Middle frontal gyrus (tissue), 1 donor: ENCODE measurements around the gene DSTYK.
"Not testable (repeated sequence)": the region's sequence is repeated elsewhere in the genome, so short reads cannot be mapped to it uniquely, and the experiment has no call there.

ENCODE experiments used
- DNase-seq: peaks from one replicate; pipeline ENCODE4 v3.0.0-alpha.2; 2015; ENCODE audit warnings: low spot score; ENCODE audit errors: extremely low spot score

The DSTYK gene

GRCh38 chr1:205241366-205242030 lies 30.0 kb upstream of the DSTYK start:
- no peak for DNase-seq

DNA sequence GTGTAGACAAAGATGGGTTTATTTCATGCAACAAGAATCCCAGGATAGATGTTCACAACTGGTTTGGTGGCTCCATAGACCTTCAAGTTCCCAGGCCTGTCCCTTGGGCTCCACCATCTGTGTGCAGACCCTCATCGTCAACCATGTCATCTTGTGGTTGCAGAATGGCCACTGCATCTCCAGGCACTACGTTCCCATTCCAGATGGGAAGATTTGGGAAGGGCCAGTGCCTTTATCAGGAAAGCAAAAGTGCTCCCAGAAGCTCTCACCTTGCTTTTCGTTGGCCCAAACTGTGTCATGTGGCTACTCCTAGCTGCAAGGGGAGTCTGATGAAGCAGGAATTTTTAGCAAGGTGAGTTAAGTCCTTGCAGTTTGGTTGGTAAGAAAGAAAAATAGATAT lies 29.1 kb upstream of the DSTYK start:
- no peak for DNase-seq

DNA sequence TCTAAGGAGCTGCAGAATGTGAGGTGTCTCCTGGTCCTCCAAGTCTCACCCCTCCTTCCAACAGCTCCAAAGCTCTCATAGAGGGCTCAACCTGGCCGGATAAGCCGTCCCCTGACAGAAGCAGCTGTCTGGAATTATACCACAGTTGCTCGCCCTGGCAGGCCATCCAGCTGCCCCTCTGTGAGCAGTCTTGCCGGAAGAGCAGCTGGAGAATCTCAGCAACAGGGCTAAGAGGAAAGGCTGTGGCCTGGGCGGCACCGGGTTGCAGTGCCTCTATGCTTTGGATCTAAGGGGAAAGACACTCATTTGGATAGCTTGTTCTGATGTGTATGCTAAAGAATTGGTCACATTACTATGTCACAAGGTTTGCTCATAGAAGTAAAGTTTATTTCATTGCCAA lies 28.6 kb upstream of the DSTYK start:
- no peak for DNase-seq

GRCh38 chr1:205239078-205239477 lies 27.6 kb upstream of the DSTYK start:
- DNase-seq, result no peak

DNA sequence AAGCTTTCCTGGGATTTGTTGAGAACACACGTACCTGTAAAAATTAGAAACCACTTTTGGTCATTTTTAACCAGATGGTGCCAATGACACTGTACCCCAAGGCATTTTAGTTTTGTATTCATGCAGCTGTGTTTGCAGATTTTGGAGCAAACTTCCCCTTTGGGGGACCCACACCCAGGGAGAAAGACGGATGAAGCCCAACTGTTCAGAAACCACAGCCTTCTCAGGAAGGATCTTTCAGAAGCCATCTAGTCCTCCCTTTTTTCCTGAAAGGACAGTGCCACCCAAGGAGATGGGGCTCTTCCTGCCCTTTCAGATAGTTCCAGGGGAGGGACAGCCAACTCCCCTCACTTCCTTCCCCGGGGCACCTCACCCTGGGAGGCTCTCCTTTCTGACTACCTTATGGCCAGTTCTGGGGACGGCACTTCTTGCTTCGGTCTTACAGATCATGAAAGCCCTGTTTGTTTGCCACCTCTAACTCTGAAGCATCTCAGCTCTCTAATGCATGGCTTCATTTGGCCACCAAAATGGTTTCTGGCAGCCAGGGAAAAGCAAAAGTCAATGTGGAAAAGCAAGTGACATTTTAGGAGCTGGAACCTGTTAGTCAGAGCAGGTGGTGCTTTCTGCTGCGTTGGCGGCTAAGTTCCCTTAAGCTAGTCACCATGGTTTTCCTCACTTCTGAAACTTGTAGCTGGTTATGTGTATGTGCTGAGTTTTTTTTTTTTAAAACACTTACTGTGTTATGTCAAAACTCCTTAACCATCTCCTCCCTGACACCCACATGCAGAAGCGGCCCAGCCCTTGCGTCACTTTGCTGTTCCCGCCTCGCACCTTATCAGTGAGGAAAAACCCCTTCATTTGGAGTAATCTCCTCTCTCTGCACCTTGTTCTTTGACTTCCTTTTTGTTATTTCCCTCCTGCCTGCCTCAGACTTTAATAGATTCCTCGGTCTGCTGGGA lies 26.3 kb upstream of the DSTYK start:
- DNase-seq, result no peak

GRCh38 chr1:205236951-205237475 lies 25.5 kb upstream of the DSTYK start:
- DNase-seq, result no peak

GRCh38 chr1:205236526-205236925 lies 25.0 kb upstream of the DSTYK start:
- no peak for DNase-seq

- no peak for DNase-seq
Observed at GRCh38 chr1:205235951-205236350, 24.4 kb upstream of the DSTYK start.

DNA sequence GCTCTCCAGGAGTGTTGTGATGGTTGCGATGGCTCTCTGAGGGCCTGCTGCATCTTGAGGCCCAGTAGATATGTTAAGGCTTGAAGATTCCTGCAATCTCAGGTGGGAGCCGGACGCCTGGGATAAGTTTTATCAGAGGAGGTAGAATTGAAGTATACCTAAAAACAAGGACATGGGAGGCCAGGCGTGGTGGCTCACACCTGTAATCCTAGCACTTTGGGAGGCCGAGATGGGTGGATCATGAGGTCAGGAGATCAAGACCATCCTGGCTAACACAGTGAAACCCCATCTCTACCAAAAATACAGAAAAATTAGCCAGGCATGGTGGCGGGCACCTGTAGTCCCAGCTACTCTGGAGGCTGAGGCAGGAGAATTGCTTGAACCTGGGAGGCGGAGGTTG lies 22.5 kb upstream of the DSTYK start:
- DNase-seq, result not testable (repeated sequence)

GRCh38 chr1:205232945-205233397 lies 21.5 kb upstream of the DSTYK start:
- no peak for DNase-seq

- DNase-seq, result no peak
Observed at GRCh38 chr1:205232127-205232820, 20.8 kb upstream of the DSTYK start.

GRCh38 chr1:205230982-205231381 lies 19.5 kb upstream of the DSTYK start:
- DNase-seq, result no peak

DNA sequence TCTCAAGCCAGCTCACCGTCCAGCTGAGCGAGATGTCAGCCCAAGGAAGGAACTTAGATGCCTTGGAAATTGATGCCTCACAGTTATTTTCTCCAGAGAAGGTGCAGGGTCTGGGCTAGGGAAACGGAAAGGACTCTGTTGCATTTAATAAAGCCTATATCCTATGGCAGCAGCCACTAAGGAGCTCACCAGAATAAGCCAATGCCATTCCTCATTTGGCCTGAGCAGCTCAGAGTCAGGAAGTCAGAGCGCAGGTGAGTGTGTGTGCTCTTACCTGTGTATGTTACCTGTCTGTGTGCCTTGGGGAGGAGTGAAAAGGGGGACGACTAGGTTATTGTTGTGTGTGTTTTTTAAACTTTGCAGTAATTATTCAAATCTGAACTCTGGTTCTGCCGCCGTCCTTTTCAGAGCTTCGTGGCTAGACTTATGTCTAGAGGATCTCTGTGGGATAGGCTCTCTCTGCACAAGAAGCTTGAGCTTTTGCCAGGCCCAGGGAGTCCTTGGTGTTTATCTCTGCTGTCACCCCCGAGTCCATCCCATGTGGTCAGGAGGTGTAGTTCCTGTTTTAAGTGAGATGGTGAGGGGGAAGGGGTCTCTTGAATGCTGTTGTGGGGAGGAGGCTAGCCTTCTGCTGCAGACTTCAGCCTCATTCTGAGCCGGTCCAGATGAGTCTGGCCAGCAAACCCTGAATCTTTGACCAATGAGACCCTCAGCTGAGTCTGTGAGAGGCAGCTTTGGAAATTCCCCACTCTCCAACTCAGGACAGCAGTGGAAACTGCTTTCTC lies 18.6 kb upstream of the DSTYK start:
- DNase-seq, result no peak

DNA sequence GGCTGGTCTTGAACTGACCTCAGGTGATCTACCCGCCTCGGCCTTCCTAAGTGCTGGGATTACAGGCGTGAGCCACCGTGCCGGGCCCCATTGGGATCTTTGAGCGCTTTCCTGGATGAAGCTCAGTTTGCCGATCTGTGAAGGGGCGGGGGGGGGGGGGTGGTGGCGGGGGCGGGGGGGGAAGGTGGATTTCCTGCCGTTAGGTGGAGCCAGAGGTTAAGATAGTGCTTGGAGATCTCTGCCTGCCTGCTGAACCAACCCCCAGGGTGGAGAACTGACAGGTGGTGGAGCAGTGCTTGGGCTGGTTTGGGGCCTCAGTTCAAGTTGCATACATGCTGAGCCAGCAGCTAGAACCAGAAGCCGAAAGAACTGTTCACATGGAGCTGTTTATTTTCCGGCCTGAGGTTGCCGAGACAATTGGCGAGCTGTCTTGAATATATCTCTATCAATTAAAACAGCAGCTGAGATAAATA lies 17.9 kb upstream of the DSTYK start:
- peak; percentile 33 for DNase-seq

- no peak for DNase-seq
Observed at GRCh38 chr1:205228093-205228521, 16.6 kb upstream of the DSTYK start.

- DNase-seq, result peak; percentile 92
Observed at GRCh38 chr1:205227584-205228013, 16.1 kb upstream of the DSTYK start, which contains the start of gene TMCC2. TSS of gene TMCC2 (plus strand) at chr1:205227946. CDS start at chr1:205228565, 619 bp downstream.

DNA sequence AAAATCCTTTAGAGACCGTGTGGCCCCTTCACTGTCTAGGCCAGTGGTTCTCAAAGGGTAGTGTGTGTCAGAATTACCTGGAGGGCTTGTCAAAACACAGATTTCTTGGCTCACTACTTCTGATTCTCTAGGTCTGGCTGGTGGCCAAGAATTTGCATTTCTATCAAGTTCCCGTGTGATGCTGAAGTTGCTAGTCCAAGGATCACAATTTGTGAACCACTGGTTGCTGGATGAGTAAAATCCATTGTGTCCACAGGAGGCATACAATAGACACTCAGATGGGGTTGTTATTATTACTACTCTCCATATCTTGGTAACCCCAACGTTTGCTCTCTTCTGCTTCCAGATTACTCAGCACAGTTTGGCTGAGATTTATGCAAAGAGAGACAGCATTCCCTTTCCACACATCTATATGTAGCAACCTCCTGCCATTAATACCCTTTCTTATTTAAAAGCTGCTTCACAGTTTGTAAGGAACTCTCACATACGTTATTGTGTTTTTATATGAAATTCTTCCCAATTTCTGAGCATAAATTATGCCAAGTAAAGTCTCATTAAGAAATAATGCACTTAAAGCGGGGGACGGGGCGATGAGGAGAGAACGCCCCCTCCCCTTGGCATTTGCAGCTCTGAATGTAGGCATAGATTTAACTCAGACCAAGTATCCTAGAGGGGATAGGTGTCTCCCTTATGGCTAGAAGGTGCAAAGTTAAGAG lies 15.5 kb upstream of the DSTYK start:
- DNase-seq, result no peak

DNA sequence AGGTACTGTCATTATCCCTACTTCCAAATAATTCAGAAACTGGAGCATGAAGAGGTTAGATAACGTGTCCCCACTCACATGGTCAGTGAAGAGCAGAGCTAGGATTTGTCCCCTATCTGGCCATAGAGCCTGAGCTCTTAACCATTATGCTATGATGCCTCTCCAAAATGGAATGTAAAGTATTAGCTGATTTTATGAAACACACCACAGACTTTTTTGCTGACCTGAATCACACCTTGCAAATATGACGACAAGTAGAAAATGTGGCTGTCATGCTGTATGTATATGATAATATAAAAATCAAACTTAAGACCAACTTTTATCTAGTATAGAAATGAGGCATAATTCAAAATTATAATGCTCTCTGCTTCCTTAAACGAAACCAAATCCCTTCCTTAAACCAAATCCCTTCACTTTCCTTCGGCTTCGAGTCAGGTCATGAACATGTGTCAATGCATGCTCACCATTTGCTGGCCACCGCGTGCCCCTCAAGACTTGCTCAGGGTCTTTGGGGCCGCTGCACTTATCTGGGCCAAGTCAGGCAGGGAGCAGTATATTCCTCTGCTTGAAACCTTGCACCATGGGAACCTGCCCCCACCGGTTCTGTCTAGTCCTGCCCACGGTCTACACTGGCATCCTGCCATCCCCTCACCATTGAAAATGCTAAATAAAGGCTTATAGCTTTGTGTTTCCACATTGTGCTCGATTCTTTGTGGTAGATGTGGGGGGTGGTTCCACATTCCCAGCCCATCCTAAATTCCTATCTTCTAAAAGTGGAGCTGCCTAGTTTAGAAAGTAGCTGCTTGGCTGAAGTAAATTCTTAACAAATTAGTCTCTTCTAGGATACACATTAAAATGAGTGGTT lies 14.6 kb upstream of the DSTYK start:
- no peak for DNase-seq

DNA sequence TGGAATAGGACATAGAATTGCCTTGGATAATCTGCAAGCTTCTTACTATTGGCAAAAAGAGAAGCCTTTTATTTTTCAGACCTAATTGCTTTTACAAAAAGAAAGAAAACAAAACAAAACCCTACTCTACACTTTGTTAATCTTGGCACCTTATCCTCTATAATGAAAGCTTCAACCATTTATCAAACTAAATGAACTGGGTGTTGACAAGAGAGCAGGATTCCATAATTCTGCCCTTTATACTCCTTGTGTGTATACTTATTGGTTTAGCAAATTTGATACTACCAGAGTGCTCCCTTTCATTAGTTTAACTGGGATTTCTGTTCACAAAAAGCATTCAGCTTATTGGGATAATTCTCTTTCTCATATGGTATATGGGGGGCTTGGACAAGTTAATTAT lies 13.2 kb upstream of the DSTYK start:
- DNase-seq, result no peak
